PC-3 (cell line): ENCODE measurements around the gene ZBTB45.

Experiments used
- EZH2 ChIP-seq: fragments of 300-600 bp; sonication (generic); IDR thresholded peaks from one replicate; pipeline ENCODE4 v1.6.1; 2017; ENCODE audit warnings: antibody characterized with exemption, mild to moderate bottlenecking, low read length; ENCODE audit not compliant: unreplicated experiment
- EZH2phosphoT487 ChIP-seq: fragments of 300-600 bp; sonication (generic); IDR thresholded peaks from 2 replicates; pipeline ENCODE4 v1.6.1; 2018; ENCODE audit warnings: mild to moderate bottlenecking, antibody characterized with exemption, low read length, borderline replicate concordance
- TF ChIP-seq, protein P1 (sequence below): fragments of 300-600 bp; sonication (generic); conservative IDR thresholded peaks from 2 replicates; pipeline ENCODE4 v1.5.1; 2017; ENCODE audit warnings: antibody characterized with exemption, low read depth, mild to moderate bottlenecking, low read length

DNA sequence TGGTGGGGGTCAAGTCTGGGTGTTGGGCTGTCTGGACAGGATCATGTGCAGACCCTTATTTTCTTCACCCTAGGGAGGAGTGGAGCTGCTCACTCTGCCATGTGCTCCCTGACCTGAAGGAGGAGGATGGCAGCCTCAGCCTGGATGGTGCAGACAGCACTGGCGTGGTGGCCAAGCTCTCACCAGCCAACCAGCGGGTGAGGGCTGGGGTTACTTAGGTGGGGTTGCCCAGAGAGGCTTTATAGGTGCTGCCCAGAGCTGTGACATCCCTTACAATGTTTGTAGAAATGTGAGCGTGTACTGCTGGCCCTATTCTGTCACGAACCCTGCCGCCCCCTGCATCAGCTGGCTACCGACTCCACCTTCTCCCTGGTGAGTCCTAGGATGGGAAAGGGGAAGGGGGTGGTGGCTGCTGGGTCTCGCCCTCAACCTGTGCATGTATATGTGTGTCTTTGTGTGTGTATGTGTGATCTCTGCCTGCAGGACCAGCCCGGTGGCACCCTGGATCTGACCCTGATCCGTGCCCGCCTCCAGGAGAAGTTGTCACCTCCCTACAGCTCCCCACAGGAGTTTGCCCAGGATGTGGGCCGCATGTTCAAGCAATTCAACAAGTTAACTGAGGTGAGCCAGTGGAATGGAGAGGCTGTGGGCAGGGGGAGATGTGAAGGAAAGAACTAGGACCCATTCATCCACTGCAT lies 30.2 kb upstream of the ZBTB45 start:
- TF ChIP-seq, protein P1, sequence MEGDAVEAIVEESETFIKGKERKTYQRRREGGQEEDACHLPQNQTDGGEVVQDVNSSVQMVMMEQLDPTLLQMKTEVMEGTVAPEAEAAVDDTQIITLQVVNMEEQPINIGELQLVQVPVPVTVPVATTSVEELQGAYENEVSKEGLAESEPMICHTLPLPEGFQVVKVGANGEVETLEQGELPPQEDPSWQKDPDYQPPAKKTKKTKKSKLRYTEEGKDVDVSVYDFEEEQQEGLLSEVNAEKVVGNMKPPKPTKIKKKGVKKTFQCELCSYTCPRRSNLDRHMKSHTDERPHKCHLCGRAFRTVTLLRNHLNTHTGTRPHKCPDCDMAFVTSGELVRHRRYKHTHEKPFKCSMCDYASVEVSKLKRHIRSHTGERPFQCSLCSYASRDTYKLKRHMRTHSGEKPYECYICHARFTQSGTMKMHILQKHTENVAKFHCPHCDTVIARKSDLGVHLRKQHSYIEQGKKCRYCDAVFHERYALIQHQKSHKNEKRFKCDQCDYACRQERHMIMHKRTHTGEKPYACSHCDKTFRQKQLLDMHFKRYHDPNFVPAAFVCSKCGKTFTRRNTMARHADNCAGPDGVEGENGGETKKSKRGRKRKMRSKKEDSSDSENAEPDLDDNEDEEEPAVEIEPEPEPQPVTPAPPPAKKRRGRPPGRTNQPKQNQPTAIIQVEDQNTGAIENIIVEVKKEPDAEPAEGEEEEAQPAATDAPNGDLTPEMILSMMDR, result no peak
- TF ChIP-seq EZH2phosphoT487 (no peak), EZH2 (no peak)
